Epidermal melanocyte (primary cell): ENCODE measurements around the gene RASGRF2.
A peak's percentile ranks its signal among the peaks of the same experiment; 100 is the strongest.

Source experiments
- DNase-seq: peaks from one replicate; pipeline ENCODE4 v3.0.0; 2011; ENCODE audit warnings: low spot score; ENCODE audit not compliant: insufficient read length

The RASGRF2 gene

DNA sequence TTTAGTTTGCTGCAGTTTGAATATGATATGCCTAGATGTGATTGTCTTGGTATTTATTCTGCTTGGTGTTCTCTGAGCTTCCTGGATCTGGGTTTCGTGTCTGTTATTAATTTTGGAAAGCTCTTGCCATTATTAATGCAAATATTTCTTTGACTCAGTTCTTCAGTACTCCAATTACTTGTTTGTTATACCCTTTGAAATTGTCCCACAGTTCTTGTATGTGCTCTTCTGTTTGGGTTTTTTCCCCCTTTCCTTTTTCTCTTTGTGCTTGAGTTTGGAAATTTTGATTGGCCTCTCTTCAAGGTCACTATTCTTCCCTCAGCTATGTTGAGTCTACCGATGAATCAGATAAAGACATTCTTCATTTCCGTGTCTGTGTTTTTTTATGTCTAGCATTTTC is 176.4 kb downstream of the RASGRF2 start:
- DNase-seq, result no peak

GRCh38 chr5:81137833-81138232 is 177.7 kb downstream of the RASGRF2 start:
- no peak for DNase-seq

DNA sequence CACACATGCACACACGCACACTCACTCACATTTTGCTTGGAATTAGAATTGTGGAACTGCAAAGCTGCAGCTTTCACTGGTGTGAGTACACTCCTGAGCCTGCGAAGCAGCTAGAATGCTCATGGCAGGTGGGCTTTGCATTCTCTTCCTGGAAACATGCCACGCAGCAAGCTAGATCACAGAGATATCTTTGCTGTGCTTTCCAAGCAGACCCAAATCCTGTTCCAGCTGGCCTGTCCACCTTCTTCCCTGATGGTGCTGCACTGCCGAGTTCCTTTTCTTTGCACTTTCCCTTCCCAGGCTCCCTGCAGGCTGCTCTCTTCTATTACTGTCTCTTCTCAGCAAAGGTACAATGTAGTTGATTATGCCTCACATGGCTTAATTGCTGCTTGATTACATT is 180.3 kb downstream of the RASGRF2 start:
- DNase-seq, result no peak

DNA sequence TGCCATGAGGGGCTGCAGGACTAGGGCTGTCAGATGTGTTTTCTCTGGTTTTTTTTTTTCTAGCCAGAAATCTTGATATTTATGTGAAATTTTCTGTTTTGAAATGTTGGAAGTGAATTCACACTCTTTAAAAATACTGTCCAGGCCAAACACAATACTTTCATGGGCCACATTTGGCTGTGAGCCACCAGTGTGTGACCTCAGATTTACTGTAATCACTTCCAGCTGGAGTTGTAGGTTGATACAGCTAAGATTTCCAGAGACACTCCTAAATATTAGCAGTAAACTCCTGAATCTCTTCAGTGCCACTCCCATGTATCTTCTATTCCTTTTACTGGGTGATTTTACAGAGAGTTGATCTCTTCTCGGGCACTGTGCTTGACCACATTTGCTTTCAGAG is 180.8 kb downstream of the RASGRF2 start:
- DNase-seq, result peak; percentile 23

DNA sequence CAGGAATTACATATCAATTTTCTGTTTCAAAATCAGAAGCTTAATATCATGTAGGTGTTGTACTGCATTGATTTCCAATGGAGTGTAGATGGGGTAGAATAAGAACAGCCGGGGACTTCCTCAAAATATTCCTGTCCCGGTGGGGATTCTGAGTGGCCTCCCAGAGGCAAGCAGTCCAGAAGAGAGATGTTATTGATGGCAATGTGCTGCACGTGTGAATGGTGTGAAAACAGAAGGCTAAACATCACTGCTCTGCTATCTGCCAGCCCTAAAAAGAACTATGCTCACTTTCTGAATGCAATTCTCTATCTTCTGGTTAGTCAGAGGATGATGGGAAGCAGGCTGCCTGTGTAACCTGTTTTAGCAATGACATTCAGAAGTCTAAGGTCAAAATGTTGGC is 181.9 kb downstream of the RASGRF2 start:
- DNase-seq, result no peak

DNA sequence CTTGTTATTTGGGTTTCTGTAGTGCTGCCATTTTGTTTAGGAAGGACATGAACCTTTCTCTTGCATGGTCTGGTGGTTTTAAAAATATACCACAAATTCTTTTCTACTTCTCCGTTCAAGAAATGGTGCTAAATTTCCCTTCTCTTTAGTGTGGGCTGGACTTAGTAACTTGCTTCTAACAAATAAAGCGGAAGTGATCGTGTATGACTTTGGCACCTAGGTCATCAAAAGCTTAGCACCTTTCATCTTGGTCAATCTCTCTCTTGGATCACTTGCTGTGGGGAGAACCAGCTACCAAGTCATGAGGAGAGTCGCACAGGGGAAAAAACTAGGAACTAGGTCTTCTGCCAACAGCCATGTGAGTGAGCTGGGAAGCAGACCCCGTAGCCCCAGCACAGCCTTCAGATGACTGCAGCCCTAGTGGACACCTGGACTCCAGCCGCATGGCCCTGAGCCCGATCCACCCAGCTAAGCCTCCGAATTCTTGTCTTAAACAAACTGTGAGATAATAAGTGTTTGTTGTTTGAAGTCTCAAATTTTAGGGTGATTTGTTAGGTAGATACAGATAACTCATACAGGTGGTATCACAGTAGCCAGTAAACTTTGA is 185.3 kb downstream of the RASGRF2 start:
- DNase-seq, result no peak

- DNase-seq, result no peak
These were observed 185.9 kb downstream of the RASGRF2 start for GRCh38 chr5:81146031-81146430.

GRCh38 chr5:81147011-81147885 is 187.1 kb downstream of the RASGRF2 start:
- no peak for DNase-seq

DNA sequence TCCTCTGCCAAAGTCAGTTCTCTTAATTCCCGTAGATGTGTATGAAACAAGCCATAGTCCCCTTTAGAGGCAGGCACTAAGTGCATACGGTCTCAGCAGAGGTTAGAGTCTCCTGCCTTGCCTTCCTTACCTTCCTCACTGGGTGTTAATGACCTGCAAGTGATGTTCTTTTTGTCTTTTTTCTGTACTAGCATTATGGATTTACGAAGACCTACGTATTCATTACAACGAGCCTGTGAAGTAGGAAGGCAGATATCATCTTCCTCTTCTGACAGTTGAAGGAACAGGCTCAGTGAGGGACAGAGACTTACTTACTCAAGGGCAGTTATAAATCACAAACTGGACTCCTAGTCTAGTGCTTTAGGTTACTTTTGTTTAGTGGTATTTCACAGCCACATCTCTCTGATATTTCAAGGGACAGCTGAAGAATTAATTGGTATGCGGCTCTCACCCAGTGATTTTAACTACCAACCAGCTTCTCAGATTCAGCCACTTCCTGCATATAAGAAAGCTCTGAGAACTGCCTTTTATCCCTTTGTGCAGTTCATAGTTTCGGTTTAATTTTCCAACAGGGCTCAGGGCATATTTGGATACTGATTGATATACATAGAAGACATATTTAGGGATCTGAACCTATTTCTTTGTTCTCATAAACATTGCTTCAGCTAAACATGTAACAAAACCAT is 187.9 kb downstream of the RASGRF2 start:
- DNase-seq, result no peak

DNA sequence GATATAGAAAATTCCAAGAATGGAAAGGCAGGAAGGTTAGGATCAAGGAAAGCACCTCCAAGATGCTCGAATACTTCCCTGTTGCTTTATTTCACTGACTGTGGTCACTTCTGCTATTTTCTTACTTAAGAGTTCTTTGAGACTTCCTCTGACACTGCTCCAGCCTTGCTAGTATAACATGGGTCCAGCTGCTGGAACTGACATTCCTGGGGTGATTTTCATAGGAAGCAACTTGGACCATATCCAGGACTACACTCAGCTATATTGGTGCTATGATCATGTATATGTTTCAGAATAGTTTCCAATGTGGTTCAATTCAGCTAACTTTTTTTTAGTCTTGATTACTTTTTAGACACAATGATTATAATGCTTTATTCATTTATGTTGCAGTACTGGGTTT is 191.4 kb downstream of the RASGRF2 start:
- no peak for DNase-seq

DNA sequence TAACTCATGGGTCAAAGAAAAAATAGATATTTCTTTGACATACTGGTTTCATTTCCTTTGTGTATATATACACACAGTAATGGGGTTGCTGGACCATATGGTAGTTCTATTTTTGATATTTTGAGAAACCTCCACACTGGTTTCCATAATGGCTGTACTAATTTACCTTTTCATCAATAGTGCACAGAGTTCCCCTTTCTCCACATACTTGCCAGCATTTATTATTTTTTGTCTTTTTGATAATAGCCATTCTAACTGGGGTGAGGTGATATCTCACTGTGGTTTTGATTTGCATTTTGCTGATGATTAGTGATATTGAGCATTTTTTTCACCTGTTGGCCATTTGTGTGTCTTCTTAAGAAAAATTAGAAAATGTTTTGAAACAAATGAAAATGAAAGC is 194.6 kb downstream of the RASGRF2 start:
- DNase-seq, result no peak

DNA sequence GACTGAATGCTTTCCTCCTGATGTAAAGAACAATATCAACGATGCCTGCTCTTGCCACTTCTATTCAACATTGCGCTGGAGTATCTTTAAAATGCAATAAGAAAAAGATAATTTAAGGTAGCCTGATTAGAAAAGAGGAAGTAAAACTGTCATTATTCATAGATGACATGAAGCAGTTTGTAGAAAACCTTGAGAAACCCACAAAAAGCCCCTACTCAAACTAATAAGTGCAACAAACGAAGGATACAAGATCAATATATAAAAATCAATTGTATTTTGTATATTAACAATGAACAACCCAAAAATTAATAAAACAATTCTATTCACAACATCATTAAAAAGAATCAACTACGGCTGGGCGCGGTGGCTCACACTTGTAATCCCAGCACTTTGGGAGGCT is 196.6 kb downstream of the RASGRF2 start:
- DNase-seq, result no peak

GRCh38 chr5:81161012-81161601 is 200.9 kb downstream of the RASGRF2 start:
- no peak for DNase-seq

DNA sequence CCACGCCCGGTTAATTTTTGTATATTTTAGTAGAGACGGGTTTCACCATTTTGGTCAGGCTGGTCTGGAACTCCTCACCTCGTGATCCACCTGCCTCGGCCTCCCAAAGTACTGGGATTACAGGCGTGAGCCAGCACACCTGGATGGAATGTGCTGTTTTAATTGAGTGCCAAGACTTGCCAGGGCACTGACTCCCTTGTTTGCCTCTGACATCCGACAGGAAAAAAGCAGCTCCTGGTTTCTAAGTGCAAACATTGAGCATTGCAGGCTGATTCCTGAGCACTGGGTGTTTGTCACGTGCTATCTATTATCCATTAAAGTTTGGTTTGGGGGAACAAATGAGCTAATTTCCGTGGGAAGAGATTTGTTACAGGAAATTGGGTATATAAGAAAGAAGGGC is 202.3 kb downstream of the RASGRF2 start:
- no peak for DNase-seq

GRCh38 chr5:81163651-81164050 is 203.5 kb downstream of the RASGRF2 start:
- DNase-seq, result no peak

- DNase-seq, result no peak
These were observed 204.3 kb downstream of the RASGRF2 start for GRCh38 chr5:81164476-81164875.

DNA sequence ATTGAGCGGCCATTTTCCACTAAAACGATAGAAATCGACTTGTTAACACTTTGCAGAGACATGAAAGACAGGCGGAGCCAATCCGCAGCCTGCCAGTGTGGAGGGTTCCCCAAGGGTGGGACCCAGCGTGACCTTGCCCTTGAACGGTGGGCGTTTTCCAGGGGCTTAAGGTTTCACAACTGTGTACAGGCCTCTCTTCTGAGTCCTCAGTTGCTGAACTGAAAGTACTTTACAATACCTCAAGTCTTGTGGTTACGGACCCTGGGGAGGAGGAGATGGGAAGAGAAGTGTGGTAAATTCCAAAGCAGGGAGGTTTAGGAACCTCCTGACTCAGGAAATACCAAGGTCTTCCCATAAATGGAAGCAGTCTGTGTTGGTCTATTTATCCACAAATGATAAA is 204.8 kb downstream of the RASGRF2 start:
- DNase-seq, result no peak

DNA sequence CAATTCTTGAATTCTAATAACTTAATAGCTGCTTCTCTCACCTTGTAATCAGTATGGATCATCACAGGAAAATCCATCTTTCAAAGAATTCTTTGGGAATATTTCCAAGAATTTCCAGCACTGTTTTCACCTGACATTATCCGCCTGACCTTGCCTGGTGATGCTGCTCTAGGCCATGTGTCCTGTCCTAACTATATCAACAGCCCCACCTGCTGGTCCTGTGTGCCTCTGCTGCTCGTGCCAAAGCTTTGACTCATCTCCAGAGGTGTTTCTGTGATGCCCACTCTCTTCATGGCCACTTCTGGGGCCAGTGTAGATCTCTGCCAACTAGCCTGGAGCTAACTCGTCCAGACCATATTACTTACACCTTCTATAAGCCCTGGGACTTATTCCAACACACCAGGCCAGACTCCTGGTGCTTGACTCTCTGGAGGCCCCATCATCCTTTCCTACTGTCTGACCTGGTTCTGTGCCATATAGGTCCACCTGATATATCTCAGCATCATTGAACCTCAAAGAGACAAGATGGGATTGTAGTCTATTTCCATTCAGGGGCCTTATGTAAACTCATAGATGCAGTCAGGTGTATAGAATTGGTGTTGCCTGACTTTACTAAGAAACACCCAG is 205.4 kb downstream of the RASGRF2 start:
- no peak for DNase-seq

DNA sequence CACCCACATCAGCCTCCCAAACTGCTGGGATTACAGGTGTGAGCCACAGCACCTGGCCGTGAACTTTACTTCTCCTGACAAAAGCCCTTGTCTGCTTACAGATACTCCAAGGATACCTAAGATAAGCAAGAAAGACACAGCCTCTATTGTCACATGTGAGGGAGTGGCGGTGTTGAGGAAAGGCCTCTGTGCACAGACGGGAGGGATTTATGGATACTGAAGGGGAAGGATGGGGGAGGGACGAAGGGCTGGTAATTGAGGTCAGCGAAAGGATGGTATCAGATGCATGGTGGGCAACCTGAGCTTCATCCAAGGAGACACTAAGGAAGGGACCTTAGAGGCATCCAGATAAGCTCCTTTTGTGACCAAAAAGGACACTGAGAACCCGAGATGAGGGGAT is 206.3 kb downstream of the RASGRF2 start:
- DNase-seq, result no peak

GRCh38 chr5:81167078-81167477 is 206.9 kb downstream of the RASGRF2 start:
- no peak for DNase-seq

DNA sequence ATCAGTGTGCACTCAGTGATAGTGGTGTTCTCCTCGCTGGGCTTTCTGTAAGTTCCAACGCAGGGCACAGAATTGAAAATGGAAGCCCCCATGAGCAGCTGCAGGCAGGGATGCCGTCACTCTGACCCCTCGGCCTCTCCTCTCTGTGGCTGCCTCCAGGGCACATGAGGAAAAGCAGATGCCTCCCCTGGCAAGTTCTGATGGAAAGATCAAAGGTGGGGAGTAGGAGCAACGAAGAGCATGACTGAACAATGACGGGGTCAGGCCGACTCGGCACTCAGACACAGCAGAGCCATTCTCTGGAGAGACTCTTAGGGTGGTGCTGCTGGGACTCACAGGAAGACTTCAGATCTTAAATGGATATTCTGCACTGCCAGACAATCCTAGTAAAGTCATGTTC is 207.4 kb downstream of the RASGRF2 start:
- DNase-seq, result no peak

- no peak for DNase-seq
These were observed 209.8 kb downstream of the RASGRF2 start for GRCh38 chr5:81169924-81170323.
